Pulmonary artery endothelial cell (primary cell): ENCODE results near the gene NDUFAF3. TPM values are rescaled to one million over a fixed set of nuclear protein-coding genes. Genes with fewer than 3 reads are reported as not detected.
A peak's percentile ranks its signal among the peaks of the same experiment; 100 is the strongest.
"Not testable (repeated sequence)": the region's sequence is repeated elsewhere in the genome, so short reads cannot be mapped to it uniquely, and the experiment has no call there.

Experiments
- DNase-seq: peaks from one replicate; pipeline ENCODE4 v3.0.0-alpha.2; 2011; ENCODE audit warnings: low read depth, low spot score
- total RNA-seq: library from RNA; depleted of rRNA; stranded (reverse); fragments of >200 nt; gene quantifications from 2 replicates; pipeline ENCODE4 v1.2.3, GENCODE V29; 2014

NDUFAF3 gene
- total RNA-seq, 1 donor from 2014 or later: 65.7 TPM

- no peak for DNase-seq
Measured at GRCh38 chr3:48999085-48999858, 22.6 kb upstream of the NDUFAF3 start.

GRCh38 chr3:49001155-49001554 is 20.8 kb upstream of the NDUFAF3 start:
- no peak for DNase-seq

GRCh38 chr3:49004352-49005302 is 17.3 kb upstream of the NDUFAF3 start:
- no peak for DNase-seq

- DNase-seq: no peak
Measured at GRCh38 chr3:49005303-49005680, 16.6 kb upstream of the NDUFAF3 start.

GRCh38 chr3:49005998-49006397 is 15.9 kb upstream of the NDUFAF3 start:
- no peak for DNase-seq

DNA sequence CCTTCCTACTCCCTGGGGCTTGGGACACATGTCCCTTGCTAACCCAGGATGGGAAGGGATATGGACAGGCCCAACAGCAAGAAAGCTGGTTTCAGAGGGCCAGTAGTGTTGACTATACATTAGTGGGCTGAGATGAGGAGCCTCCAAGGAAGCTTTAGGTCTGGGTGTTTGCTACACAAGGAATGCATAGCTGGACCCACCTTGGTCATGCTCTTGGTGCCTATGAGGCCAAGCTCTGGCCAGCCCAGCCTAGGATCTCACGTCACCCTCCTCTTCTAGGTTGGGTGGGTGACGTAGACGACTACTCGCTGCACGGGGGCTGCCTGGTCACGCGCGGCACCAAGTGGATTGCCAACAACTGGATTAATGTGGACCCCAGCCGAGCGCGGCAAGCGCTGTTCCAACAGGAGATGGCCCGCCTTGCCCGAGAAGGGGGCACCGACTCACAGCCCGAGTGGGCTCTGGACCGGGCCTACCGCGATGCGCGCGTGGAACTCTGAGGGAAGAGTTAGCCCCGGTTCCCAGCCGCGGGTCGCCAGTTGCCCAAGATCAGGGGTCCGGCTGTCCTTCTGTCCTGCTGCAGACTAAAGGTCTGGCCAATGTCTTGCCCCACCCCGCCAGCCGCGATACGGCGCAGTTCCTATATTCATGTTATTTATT is 15.4 kb upstream of the NDUFAF3 start:
- no peak for DNase-seq

DNA sequence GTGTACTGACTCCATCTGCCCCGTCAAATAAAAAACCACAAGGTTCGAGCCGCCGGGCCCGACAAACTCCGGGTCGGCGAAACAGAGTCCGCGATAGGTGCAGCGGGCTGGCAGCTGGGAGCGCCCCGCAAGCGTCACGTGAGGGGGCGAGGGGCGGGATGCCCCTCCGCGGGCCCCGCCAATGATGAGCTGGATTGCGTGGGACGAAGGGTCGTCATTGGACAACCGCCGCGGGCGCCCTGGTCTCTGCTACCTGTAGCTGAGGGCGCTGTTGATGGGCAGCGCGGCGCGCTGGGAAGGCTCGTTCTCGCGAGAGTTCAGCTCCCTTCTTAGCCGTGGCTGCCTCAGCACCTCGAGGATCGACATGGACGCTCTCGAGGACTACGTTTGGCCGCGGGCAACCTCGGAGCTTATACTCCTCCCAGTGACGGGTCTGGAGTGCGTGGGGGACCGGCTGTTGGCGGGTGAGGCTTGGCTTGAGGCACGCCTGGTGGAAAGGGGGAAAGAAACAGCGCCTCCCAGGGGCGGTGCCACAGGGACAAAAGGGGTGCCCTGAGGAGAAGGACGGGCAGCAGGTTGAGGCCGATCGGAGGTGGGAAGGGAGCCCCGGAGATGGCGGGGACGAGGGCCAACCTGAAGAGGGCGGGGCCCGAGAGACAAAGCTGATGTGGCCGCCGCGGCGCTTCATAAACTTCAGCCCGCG is 14.7 kb upstream of the NDUFAF3 start, which contains the start of gene WDR6:
Gene WDR6, plus strand, starts transcription at position 324 of the 703 bp plus-strand sequence. Its CDS starts 41 bp downstream, at position 365.
- DNase-seq: peak; percentile 93

DNA sequence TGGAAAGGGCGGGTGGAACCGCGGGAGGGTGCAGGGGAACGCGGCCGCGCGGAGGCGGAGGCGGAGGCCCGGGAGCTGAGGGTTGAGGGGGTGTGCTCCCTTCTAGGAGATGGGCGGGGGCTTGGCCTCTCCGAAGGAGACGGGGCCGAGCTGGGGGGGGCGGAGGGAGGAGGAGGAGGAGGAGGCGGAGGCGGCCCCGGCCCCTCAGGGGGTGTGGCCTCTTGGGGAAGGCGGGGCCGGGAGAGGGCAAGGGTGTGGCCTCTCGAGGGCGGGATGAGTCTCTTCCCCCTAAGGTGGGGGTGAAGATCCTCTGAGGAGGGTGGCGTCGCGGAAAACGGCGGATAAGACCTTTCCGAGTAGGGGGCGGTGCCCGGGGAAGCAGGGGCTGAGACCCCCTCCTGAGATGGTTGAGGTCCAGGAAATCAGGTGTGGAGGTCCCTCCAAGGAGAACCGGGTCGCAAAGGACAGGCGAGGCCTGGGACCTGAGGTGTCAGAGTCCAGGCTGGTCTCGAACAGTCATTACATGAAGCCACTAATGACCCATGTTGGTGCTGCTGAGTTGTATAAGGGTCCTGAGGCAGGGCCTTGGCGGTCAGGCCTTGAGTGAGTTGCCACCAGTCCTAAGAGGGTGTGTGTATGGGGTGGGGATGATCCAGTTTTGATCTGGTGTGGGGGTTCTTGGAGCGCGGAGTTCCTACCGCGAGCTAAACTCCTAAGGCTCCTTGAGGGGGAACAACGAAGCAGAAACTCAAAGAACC is 14.0 kb upstream of the NDUFAF3 start:
- DNase-seq: no peak

DNA sequence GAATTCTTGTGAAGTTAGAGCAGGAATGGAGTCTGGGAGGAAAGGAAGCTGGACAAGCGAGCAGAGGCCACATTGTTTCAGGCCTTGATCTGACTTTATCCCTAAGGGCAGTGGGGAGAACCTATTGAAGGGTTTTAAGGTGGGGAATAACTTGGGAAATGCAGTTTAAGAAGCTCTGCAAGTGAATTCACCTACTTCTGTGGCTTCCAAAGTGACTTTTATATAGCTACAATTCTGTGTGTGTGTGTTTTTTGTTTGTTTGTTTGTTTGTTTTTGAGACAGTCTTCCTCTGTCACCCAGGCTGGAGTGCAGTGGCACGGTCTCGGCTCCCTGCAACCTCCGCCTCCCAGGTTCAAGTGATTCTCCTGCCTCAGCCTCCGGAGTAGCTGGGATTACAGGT is 13.3 kb upstream of the NDUFAF3 start:
- not testable (repeated sequence) for DNase-seq

DNA sequence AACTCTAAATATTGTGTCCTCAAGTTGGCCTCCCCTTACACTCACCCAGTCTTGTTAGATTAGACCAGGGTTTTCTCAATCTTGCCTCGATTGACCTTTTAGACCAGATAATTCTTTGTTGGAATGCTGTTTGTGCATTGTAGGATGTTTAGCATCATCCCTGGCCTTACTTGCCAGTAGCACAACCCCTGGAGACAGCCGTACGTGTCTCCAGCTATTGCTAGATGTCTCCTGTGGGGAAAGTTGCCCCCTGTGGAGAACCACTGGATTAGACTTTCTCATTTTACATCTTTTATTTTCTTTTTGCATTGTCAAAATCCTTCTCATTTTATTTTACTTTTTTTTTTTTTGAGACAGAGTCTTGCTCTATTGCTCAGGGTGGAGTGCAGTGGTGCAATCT is 12.5 kb upstream of the NDUFAF3 start:
- no peak for DNase-seq

GRCh38 chr3:49012441-49013017 is 9.4 kb upstream of the NDUFAF3 start:
- DNase-seq: no peak

GRCh38 chr3:49013113-49013737 is 8.7 kb upstream of the NDUFAF3 start:
- DNase-seq: no peak

DNA sequence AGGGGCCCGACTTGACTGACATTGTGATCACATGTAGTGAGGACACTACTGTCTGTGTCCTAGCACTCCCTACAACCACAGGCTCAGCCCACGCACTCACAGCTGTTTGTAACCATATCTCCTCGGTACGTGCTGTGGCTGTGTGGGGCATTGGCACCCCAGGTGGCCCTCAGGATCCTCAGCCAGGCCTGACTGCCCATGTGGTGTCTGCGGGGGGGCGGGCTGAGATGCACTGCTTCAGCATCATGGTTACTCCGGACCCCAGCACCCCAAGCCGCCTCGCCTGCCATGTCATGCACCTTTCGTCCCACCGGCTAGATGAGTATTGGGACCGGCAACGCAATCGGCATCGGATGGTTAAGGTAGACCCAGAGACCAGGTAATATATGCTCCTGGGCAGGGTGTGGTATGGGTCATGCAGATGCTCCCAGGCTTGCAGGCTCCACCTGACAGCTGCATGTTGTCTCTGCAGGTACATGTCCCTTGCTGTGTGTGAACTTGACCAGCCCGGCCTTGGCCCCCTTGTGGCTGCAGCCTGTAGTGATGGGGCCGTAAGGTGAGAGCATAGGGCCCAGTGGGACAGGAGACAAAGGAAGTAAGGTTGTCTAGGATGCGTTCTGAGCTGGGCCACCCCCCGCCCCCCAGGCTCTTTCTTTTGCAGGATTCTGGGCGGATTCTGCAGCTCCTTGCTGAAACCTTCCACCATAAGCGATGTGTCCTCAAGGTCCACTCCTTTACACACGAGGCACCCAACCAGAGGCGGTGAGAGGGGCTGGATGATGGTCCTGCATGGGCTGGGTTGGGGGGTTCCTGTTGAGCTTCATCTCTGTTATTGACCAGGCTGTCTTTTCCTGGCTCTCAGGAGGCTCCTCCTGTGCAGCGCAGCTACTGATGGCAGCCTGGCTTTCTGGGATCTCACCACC is 7.9 kb upstream of the NDUFAF3 start:
- no peak for DNase-seq

DNA sequence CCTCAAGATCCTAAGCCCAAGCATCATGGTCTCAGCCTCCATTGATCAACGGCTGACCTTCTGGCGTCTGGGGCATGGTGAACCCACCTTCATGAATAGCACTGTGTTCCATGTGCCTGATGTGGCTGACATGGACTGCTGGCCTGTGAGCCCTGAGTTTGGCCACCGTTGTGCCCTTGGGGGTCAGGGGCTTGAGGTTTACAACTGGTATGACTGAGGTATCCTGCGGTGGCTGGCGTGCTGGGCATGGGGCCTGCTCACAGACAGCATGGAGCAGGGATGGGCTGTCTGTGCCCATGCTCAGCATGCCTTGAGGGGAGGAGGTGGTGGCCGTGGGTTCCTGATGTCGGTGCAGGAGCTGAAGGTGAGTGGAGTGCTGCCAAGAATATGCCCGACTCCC is 6.8 kb upstream of the NDUFAF3 start:
- DNase-seq: no peak

- no peak for DNase-seq
Measured at GRCh38 chr3:49015765-49016164, 6.2 kb upstream of the NDUFAF3 start.

- DNase-seq: no peak
Measured at GRCh38 chr3:49016414-49017228, 5.3 kb upstream of the NDUFAF3 start.

DNA sequence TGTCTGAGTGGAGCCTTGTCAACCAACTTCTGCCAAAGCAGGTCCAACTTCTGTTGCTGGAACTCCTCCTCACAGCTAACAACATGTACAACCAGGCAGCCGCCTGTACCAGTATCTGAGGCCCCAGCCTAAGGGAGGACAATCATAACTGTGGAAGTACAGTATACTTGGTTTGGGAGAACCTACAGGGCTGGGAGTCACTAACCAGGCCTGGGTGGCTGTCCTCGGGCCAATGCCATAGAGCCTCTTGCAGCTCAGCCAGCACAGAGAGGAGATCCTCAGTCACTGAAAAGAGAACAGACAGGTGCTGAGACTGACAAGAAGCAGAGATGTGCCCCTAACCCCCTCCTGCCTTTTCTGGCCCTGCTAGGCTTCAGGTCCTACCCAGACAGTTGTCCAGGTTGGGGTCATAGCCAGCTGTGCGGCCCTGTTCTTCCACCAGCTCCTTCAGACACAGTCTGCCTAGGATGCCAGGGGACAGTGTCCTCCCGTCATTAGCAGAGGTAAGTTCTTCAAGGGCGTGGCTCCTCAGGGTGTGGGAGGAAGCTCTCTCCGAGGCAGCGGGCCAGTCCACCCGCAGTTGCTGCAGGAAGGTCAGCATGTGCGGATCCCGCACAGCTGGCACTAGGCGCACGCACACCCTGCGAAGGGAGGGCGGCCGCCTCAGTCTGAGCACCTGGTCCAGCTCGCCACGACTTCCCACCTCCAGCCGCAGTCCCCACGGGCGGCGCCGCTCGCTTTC is 4.5 kb upstream of the NDUFAF3 start:
- DNase-seq: no peak
